Measurements from ENCODE around the gene MSRB3.

Gene MSRB3

GRCh38 chr12:65327207-65328076 lies 49.0 kb downstream of the MSRB3 start:
- DNase-seq = no peak

DNA sequence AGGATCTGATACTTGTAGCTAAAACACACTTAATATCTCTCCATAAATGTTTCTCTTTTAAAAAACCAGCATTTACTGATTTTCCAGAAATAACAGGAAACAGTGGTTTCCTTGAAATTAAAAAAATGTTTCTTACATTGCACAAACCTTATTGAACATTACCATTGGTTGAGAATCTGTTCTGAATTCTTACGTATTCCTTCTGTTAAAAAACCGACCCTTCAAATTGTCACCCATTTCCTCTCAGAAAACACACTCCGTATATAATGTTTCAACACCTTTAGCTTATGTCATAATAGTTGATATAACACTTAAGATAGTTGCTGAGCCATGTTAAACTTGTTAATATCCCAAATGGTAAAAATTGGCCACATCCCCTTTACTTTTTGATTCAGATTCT lies 51.2 kb downstream of the MSRB3 start:
- no peak for DNase-seq

- no peak for DNase-seq
Measured at GRCh38 chr12:65330331-65330730, 51.8 kb downstream of the MSRB3 start.

- DNase-seq = no peak
Measured at GRCh38 chr12:65331456-65331855, 53.0 kb downstream of the MSRB3 start.

DNA sequence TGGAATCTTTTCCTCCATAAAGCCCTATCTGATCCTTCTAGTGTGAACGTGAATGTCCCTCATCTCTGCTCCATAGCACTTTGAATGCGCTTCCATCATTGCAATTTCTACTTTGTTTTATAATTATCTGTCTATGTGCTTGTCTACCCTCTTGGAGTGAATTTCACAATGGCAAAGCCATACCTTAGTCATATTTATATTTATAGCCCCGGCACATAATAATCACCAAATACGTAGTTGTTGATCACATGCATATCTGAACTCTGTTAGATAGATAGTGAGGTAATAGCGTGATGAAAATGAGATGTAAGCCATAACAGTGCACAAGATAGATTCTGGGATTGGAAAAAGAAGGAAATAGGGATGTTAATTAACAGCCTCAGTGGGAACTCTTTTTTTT lies 55.2 kb downstream of the MSRB3 start:
- no peak for DNase-seq

DNA sequence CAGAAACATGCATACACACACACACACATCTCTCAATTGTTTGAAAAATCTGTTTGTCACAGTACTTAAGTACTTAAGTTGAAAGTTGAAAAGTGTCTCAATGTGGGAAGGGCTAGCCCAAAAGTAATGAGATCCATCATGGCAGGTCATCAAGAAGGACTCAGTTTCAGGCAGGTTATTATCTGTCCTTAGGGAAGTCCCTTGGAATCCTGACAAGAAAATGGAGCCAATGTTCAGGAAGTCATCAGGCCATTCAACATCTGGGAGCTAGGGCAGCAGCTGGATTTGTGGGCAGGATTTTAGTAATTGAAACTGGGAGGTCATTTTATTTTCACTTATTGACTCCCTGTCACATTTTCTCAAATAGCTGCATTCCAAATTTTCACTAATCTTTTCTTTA lies 56.0 kb downstream of the MSRB3 start:
- DNase-seq = no peak

GRCh38 chr12:65335021-65335714 lies 56.7 kb downstream of the MSRB3 start:
- no peak for DNase-seq

- DNase-seq = no peak
Measured at GRCh38 chr12:65335981-65336380, 57.5 kb downstream of the MSRB3 start.

DNA sequence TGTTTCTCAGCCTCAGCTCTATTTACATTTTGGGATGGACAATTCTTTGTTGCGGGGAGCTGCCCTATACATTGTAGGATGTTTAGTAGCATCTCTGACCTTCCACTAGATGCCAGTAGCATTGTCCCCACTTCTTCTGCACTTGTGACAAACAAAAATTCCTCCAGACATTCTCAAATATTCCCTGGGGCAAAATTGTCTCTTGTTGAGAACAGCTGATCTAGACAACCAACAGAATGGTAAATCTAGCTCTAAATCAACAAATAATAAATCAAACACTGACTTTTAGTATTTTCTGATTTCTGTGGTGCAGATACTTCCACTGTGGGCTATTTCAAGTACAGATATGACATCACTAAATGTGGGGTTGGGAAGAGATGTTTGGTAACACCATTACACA lies 60.7 kb downstream of the MSRB3 start:
- DNase-seq = no peak

DNA sequence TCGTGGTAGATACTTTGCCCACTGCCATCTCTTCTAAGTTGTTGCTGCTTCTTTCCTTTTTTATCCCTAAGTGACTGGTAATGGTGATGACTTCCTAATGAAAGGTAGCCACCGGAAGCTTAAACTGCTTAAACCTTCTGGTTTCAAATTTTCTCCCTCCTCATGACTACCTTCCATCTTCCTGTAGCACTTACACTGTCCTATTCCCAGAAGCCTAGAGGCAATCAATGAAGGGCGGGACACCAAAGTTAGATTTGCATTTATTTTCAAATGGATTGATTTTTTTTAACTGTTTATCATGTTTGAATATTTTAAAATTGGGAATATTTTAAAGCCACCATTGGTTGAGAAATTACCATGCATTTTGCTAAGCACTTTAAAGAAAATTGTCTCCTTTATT lies 64.7 kb downstream of the MSRB3 start:
- DNase-seq = no peak

- no peak for DNase-seq
Measured at GRCh38 chr12:65343801-65344200, 65.3 kb downstream of the MSRB3 start.

DNA sequence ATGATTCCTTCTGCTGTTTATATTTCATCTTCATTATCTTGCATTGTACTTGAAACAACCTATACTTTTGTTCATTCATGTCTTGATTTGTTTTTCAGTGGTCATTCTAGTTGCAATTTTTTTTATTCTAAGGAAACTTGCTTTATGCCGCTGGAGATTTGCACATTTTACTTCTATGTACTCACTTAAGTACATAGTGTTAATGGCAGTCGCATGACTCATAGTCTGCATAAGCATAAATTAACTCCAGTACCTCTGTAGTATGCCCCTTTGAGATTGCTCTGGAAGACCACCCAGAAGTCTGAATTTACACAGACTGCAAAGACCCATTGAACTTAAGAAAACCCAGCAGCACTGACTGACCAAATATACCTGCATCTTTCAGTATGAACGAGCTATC lies 77.0 kb downstream of the MSRB3 start:
- DNase-seq = no peak

DNA sequence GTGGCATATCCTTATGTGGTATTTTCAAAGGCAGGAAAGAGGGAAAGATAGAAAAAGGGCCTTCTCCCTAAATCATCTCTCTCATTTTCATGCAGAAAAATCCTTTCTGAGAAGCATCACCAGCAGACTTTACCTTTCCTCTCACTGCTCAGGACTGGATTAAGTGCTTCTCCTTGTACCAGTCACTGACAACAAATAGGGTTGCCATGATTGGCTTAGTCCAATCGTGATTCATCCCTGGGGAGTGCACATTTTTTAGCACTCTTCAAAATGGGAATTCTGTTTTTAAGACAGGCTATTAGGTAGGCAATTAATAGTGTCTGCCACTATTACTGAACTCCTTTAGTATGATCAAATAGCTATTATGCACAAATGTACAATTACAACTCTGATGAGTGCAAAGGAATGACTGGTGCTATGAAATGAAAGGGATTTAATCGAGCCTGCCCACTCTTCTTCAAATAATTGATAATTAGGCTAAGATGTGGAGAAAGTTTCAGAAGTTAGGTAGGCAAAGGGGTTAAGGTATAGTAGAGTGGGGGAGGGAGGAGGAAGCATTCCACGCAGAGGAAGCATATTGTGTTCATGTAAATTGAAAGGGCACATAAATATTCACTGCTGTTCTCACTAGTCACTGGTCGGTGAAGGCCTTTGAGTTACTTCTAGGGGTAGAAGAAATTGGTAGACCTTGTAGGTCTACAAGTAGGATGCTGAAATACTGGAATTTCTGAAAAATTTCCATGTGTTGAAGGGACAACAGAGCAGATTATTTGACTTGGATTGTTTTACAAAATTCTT lies 84.0 kb downstream of the MSRB3 start:
- DNase-seq = no peak

GRCh38 chr12:65364046-65364445 lies 85.6 kb downstream of the MSRB3 start:
- no peak for DNase-seq

GRCh38 chr12:65367396-65367795 lies 88.9 kb downstream of the MSRB3 start:
- no peak for DNase-seq

- DNase-seq = no peak
Measured at GRCh38 chr12:65368055-65368454, 89.6 kb downstream of the MSRB3 start.

DNA sequence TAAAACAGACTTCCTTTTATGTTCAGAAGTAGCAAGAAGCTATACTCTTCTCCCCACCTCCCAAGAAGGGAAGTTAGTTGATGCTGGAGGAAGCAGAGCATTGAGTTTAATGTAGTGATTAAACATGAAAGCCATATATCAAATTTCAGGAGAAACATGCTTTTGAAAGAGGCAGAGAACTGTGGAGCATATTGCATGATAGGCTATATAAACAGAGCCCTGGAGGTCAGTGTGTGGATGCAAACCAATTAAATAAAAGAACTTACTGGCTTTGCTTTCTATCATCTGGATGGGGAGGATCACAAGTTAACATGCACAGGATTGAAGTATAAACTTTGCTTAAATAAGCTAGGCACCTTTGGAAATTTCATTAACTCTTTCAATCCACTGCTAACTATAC lies 94.1 kb downstream of the MSRB3 start:
- no peak for DNase-seq

DNA sequence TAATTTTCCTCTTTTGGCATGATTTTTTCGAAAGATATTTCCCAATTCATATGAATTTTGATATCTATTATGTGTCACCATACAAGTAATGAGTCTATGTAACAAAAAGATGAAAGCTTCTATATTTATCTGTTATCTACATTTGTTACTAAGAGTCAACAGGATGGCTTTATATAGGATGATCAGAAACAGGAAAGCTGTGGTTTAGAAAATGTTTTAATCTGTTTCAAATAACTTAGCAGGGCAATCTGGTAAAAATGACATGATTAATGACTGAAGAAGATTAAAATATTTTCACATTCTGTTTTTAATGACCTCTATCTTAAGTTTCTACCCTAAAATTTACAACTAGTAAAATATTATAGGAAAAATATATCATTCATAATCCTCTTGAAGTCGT lies 105.8 kb downstream of the MSRB3 start:
- DNase-seq = no peak

DNA sequence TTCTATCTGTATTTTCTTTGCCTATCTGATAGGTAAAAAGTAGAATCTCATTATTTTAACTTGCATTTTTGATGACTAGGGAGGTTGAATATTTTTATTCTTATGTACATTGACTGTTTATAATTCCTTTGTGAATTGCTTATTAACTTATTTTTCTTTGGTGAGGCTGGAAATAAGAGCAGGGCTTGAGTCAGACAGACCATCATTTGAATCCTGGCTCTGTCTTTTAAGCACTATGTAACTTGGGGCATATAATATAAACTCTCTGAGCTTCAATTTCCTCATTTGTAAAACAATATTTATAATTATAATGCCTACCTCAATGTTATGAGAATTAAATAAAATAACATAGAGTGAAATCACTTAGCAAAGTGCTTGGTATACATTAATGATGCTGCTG lies 108.9 kb downstream of the MSRB3 start:
- DNase-seq = no peak

GRCh38 chr12:65389436-65389835 lies 111.0 kb downstream of the MSRB3 start:
- DNase-seq = no peak

DNA sequence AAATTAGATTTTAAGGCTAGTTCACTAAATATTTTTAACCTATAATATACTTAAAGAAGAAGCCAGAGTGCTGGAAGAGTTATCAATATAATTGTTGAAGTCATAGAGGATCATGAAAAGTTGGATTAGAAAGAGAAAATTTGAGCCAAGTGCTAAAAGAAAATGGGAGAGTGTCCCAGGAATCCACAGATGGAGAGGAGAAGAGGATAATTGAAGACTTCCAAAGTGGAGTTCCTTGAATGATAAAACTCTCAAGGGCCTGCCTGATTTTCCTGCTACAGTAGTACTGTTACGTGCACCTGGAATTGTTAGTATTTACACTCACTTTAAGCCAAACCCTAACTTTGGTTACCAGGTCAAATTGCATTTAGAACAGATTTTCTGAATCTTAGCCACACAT lies 113.2 kb downstream of the MSRB3 start:
- DNase-seq = no peak

GRCh38 chr12:65392491-65392890 lies 114.0 kb downstream of the MSRB3 start:
- DNase-seq = no peak

GRCh38 chr12:65403188-65403587 lies 124.7 kb downstream of the MSRB3 start:
- no peak for DNase-seq

Measured in activated CD8-positive, alpha-beta memory T cell treated with anti-CD3 and anti-CD28 coated beads for 24 hours (primary cell).